Neural cell (in vitro differentiated cells): ENCODE data around the gene DAAM2. TPM values are rescaled to one million over a fixed set of nuclear protein-coding genes. Genes with fewer than 3 reads are reported as not detected.

ENCODE experiments used
- H2AFZ ChIP-seq: fragments of 200-600, 300-800 bp; sonication (generic), shearing (Covaris generic); 2 replicates; pipeline ENCODE4 v1.6.0; 2014; ENCODE audit warnings: low read depth, mild to moderate bottlenecking, antibody characterized with exemption, low read length, moderate library complexity
- H3F3A ChIP-seq: fragments of 200-600 bp; shearing (Covaris generic); 2 replicates; pipeline ENCODE4 v1.6.1; 2016; ENCODE audit warnings: mild to moderate bottlenecking, moderate library complexity, mixed read lengths, antibody characterized with exemption, low read length; ENCODE audit not compliant: insufficient read depth, poor library complexity, severe bottlenecking
- H3K27ac ChIP-seq: fragments of 200-600, 300-800 bp; sonication (generic), shearing (Covaris generic); 2 replicates; pipeline ENCODE4 v1.5.1; 2014; ENCODE audit warnings: mild to moderate bottlenecking, low read length, moderate library complexity
- H3K27me3 ChIP-seq: fragments of 300-800, 200-600 bp; sonication (generic), shearing (Covaris generic); 2 replicates; pipeline ENCODE4 v1.6.0; 2014; ENCODE audit warnings: mild to moderate bottlenecking, low read depth, low read length, moderate library complexity; ENCODE audit not compliant: insufficient read depth
- H3K36me3 ChIP-seq: fragments of 300-800, 200-600 bp; sonication (generic), shearing (Covaris generic); 2 replicates; pipeline ENCODE4 v1.5.1; 2014; ENCODE audit warnings: mild to moderate bottlenecking, antibody characterized with exemption, low read length, moderate library complexity; ENCODE audit not compliant: insufficient read depth
- H3K4me2 ChIP-seq: fragments of 300-800, 200-600 bp; sonication (generic), shearing (Covaris generic); 2 replicates; pipeline ENCODE4 v1.6.0; 2014; ENCODE audit warnings: mild to moderate bottlenecking, low read length
- H3K4me3 ChIP-seq: fragments of 300-800, 200-600 bp; sonication (generic), shearing (Covaris generic); 2 replicates; pipeline ENCODE4 v1.5.1; 2014; ENCODE audit warnings: mild to moderate bottlenecking, low read length, moderate library complexity
- H3K79me2 ChIP-seq: fragments of 200-600 bp; shearing (Covaris generic); replicated peaks from 2 replicates; pipeline ENCODE4 v1.6.0; 2014; ENCODE audit warnings: mild to moderate bottlenecking, low read length, moderate library complexity; ENCODE audit not compliant: insufficient read depth
- H3K9ac ChIP-seq: fragments of 300-800, 200-600 bp; sonication (generic), shearing (Covaris generic); 2 replicates; pipeline ENCODE4 v1.6.1; 2016; ENCODE audit warnings: mild to moderate bottlenecking, low read length, mixed read lengths
- H3K9me2 ChIP-seq: fragments of 200-600 bp; shearing (Covaris generic); 2 replicates; pipeline ENCODE4 v1.6.1; 2016; ENCODE audit warnings: mild to moderate bottlenecking, low read length, mixed read lengths; ENCODE audit not compliant: insufficient read depth
- H3K9me3 ChIP-seq: fragments of 200-600, 300-800 bp; sonication (generic), shearing (Covaris generic); 2 replicates; pipeline ENCODE4 v1.6.1; 2016; ENCODE audit warnings: mild to moderate bottlenecking, mixed run types, low read length, moderate library complexity, mixed read lengths
- H4K20me1 ChIP-seq: fragments of 200-600 bp; shearing (Covaris generic); 2 replicates; pipeline ENCODE4 v1.6.1; 2016; ENCODE audit warnings: mild to moderate bottlenecking, mixed run types; ENCODE audit not compliant: insufficient read depth
- EP300 ChIP-seq: fragments of 450-650 bp; conservative IDR thresholded peaks from 2 replicates; pipeline ENCODE4 v1.6.1; 2014; ENCODE audit warnings: antibody characterized with exemption, mild to moderate bottlenecking, moderate library complexity; ENCODE audit not compliant: poor library complexity, severe bottlenecking
- EZH2 ChIP-seq: fragments of 200-600, 300-800 bp; shearing (Covaris generic), sonication (generic); IDR thresholded peaks from 2 replicates; pipeline ENCODE4 v1.6.1; 2014; ENCODE audit warnings: antibody characterized with exemption, low read length, borderline replicate concordance, mild to moderate bottlenecking; ENCODE audit not compliant: insufficient read depth, poor library complexity, severe bottlenecking
- MXI1 ChIP-seq: fragments of 450-650 bp; conservative IDR thresholded peaks from 2 replicates; pipeline ENCODE4 v1.6.1; 2014; ENCODE audit warnings: antibody characterized with exemption, mild to moderate bottlenecking; ENCODE audit not compliant: poor library complexity, severe bottlenecking
- POLR2AphosphoS5 ChIP-seq: IDR thresholded peaks from 2 replicates; pipeline ENCODE4 v1.6.1; 2012
- RAD21 ChIP-seq: fragments of 450-650 bp; conservative IDR thresholded peaks from 2 replicates; pipeline ENCODE4 v1.6.1; 2014; ENCODE audit warnings: antibody characterized with exemption, mild to moderate bottlenecking, moderate library complexity
- SMC3 ChIP-seq: fragments of 450-650 bp; conservative IDR thresholded peaks from 2 replicates; pipeline ENCODE4 v1.6.1; 2014; ENCODE audit warnings: antibody characterized with exemption, mild to moderate bottlenecking, moderate library complexity; ENCODE audit not compliant: poor library complexity
- TAF1 ChIP-seq: IDR thresholded peaks from 2 replicates; pipeline ENCODE4 v1.6.1; 2012; ENCODE audit warnings: low read depth
- polyA plus RNA-seq: library from polyadenylated mRNA; depleted of rRNA; stranded (reverse); fragments of >200 nt; gene quantifications from 2 replicates; pipeline ENCODE4 v1.2.3, GENCODE V29; 2014
- TF ChIP-seq, protein P1 (sequence below): fragments of 450-650 bp; IDR thresholded peaks from 2 replicates; pipeline ENCODE4 v1.5.1; 2014; ENCODE audit warnings: antibody characterized with exemption, mild to moderate bottlenecking, moderate library complexity; ENCODE audit not compliant: poor library complexity, severe bottlenecking
- TF ChIP-seq, protein P2 (sequence below): IDR thresholded peaks from 2 replicates; pipeline ENCODE4 v1.6.1; 2012; ENCODE audit warnings: borderline replicate concordance

The DAAM2 gene
- polyA plus RNA-seq, 1 donor from 2014 or later: 1.2 TPM

DNA sequence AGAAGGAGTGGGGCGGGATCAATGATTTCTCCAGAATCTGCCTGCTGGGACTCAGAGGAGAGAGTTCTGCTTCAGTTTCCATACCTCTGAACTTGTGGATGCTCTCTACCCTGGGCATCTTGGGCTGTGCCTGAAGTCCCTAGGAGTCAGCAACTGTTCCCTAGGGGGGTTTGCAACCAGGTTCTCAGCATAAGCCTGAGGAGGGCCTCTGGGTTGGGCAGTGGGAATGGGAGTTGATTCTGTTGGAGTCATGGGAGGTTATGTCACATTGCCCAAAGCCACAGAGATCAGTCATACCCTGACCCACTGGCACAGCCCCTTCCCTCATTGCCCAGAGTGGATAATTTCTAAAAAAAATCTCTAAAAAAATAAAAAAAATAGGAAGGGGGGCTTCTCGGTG lies 94.7 kb downstream of the DAAM2 start:
- Histone ChIP-seq H3K9me3 (no peaks in the 10 kb centered on the region), H3F3A (no peaks in the 10 kb centered on the region), H4K20me1 (no peaks in the 10 kb centered on the region), H3K4me3 (no peak overlapping the region), H3K27ac (no peak overlapping the region), H3K9me2 (no peaks in the 10 kb centered on the region), H3K9ac (no peak overlapping the region), H2AFZ (no peak overlapping the region), H3K27me3 (no peaks in the 10 kb centered on the region), H3K4me2 (no peak overlapping the region), H3K36me3 (no peaks in the 10 kb centered on the region), H3K79me2 (no peaks in the 10 kb centered on the region)
- TF ChIP-seq TAF1: no peak
- no peak for TF ChIP-seq MXI1
- TF ChIP-seq EZH2: no peak

DNA sequence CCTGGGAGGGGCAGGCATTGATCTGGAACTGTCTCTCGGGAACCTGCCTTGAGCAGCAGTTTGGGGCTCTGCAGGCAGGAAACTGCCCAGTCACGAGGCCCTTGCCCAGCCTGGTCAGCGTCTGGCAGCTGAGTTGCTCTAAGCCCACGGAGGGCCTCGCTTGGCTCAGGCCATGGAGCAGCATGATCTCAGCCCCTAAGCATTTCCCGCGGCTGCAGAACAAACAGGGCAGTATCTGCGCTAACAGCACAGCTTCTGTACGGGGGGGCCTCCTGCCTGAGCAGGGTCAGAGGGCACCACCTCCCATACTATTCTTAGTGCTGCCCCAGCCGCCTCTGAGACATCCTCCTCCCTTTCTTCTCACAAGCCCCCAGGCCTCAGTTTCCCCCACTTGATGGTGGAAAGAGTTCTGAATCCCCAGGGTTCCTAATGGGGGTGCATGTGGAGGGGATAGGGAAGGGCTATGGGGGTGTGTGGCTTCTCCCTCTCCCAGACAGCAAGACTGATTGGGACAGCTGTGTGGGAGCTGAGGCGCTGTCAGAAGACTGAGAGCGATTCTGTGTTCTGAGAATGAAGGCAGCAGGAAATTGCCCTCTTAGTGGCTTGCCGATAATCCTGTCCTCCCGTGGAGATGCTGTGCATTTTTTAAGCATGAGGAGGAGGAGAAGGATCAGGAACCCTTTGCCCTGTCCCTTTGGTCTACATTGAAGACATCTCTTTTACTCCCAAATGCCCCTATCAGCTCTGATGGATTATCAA lies 95.7 kb downstream of the DAAM2 start:
- Histone ChIP-seq H3K9ac (no peak overlapping the region), H3K4me2 (no peak overlapping the region), H3K79me2 (no peaks in the 10 kb centered on the region), H3K27me3 (no peaks in the 10 kb centered on the region), H3F3A (no peaks in the 10 kb centered on the region), H3K9me2 (no peaks in the 10 kb centered on the region), H3K4me3 (no peak overlapping the region), H3K27ac (no peak overlapping the region), H3K9me3 (no peaks in the 10 kb centered on the region), H2AFZ (no peak overlapping the region), H3K36me3 (no peaks in the 10 kb centered on the region), H4K20me1 (no peaks in the 10 kb centered on the region)
- TF ChIP-seq EP300: no peak
- TF ChIP-seq POLR2AphosphoS5: no peak
- TF ChIP-seq SMC3: no peak
- TF ChIP-seq, protein P1, sequence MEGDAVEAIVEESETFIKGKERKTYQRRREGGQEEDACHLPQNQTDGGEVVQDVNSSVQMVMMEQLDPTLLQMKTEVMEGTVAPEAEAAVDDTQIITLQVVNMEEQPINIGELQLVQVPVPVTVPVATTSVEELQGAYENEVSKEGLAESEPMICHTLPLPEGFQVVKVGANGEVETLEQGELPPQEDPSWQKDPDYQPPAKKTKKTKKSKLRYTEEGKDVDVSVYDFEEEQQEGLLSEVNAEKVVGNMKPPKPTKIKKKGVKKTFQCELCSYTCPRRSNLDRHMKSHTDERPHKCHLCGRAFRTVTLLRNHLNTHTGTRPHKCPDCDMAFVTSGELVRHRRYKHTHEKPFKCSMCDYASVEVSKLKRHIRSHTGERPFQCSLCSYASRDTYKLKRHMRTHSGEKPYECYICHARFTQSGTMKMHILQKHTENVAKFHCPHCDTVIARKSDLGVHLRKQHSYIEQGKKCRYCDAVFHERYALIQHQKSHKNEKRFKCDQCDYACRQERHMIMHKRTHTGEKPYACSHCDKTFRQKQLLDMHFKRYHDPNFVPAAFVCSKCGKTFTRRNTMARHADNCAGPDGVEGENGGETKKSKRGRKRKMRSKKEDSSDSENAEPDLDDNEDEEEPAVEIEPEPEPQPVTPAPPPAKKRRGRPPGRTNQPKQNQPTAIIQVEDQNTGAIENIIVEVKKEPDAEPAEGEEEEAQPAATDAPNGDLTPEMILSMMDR: no peak
- TF ChIP-seq RAD21: no peak
- TF ChIP-seq, protein P2, sequence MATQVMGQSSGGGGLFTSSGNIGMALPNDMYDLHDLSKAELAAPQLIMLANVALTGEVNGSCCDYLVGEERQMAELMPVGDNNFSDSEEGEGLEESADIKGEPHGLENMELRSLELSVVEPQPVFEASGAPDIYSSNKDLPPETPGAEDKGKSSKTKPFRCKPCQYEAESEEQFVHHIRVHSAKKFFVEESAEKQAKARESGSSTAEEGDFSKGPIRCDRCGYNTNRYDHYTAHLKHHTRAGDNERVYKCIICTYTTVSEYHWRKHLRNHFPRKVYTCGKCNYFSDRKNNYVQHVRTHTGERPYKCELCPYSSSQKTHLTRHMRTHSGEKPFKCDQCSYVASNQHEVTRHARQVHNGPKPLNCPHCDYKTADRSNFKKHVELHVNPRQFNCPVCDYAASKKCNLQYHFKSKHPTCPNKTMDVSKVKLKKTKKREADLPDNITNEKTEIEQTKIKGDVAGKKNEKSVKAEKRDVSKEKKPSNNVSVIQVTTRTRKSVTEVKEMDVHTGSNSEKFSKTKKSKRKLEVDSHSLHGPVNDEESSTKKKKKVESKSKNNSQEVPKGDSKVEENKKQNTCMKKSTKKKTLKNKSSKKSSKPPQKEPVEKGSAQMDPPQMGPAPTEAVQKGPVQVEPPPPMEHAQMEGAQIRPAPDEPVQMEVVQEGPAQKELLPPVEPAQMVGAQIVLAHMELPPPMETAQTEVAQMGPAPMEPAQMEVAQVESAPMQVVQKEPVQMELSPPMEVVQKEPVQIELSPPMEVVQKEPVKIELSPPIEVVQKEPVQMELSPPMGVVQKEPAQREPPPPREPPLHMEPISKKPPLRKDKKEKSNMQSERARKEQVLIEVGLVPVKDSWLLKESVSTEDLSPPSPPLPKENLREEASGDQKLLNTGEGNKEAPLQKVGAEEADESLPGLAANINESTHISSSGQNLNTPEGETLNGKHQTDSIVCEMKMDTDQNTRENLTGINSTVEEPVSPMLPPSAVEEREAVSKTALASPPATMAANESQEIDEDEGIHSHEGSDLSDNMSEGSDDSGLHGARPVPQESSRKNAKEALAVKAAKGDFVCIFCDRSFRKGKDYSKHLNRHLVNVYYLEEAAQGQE: no peak
- TF ChIP-seq MXI1: no peak
- no peak for TF ChIP-seq TAF1
- no peak for TF ChIP-seq EZH2
